GM20431 (cell line): ENCODE data around the gene GAD1.

Source experiments
- in situ Hi-C: fragments of 300-500 bp; cut with MseI, MboI; formaldehyde crosslinking; loops from one replicate; pipeline ENCODE4 v1.15.0; 2020; ENCODE audit warnings: low sequenced_read_pairs; ENCODE audit not compliant: unreplicated experiment

GAD1 gene

DNA sequence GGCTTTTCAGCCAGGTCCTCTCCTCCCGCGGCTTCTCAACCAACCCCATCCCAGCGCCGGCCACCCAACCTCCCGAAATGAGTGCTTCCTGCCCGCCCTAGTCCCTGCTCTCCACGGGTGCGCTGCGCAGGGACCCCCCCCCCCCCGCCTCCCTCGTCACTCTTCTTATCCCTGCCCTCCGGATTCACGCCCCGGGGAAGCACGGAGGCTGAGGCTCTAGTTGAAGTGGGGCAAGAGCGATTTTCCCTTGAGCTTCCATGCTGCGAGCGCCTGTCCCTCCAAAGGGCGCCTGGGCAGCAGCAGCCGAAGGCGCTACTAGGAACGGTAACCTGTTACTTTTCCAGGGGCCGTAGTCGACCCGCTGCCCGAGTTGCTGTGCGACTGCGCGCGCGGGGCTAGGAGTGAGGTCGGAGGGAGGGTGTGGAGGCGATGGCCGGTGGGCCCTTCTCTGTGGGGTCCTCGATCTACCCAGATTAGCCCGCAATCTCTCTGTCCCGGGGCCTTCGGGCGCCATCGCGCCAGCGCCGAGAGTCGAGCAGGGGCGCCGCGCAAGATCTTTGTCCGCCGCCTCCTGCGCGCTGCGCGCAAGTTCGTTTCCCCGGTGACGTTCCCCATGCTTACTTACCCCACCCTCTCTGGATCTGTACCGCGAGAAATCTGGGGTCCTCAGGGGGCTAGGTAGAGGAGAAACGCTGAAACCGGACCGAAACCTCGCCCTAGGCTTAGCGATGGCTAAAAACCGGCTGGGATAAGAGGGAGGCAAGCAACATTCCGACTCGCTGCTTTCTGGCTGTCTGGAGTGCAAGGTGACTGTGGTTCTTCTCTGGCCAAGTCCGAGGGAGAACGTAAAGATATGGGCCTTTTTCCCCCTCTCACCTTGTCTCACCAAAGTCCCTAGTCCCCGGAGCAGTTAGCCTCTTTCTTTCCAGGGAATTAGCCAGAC is 677 bp downstream of the GAD1 start:
- in situ Hi-C loops = loop anchor here (10.0 to 25.0 kb wide), 2 partner anchors 443 to 580 kb away; no protein-coding TSS in a partner anchor

GRCh38 chr2:170818036-170818751 is 1.5 kb downstream of the GAD1 start:
- in situ Hi-C loops = loop anchor here (10.0 to 25.0 kb wide), 2 partner anchors 443 to 581 kb away; no protein-coding TSS in a partner anchor

- in situ Hi-C loops = loop anchor here (10.0 to 25.0 kb wide), 2 partner anchors 444 to 582 kb away; no protein-coding TSS in a partner anchor
These were observed 2.2 kb downstream of the GAD1 start for GRCh38 chr2:170818752-170819470.

DNA sequence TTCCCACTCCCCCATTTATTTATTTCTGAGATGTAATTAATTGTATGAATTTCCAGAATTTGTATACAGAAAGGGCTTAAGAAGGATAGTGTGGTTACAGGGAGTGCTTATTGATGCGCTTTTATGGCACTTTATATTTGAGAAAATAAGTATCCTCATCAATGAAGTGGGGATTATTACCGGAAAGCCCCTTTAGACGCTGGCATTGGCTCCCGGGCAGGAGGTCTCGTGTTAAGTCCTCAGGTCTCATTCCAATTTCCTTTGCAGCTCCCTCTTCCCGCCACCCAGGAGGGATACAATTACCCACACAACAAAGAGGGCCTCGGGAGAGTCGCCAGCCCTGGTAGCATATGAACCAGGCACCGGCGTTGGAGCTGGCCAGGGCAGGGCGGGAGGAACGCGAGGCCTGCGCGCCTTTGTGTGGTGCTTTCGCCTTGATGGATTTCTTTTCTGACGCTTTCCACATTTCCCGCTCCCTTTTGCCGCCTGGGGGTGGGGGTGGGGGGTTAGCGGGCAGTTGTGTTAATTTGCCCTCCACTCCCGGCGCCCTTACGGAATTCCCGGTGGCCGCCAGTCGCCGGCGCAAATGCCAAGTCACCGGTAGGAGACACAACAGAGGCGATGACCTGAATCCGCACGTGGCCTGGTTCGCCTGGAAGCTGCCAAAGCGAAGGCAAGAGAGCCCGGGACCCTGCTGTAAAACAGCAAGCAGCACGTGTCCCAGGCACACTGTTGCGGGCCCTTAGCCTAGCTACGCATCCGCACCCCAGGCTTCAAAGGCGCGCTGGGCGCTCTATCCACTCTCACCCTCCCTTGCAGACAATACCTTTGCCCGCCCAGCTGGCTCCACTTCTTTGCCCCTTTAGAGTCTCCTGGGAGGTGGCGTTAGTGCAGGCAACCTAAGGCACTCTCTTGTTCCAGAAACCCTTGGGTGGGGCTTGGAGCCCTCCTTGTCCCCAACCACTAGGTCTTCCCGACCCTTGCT is 3.3 kb downstream of the GAD1 start:
- in situ Hi-C loops = loop anchor here (10.0 to 25.0 kb wide), 2 partner anchors 445 to 583 kb away; no protein-coding TSS in a partner anchor

- in situ Hi-C loops = loop anchor here (25.0 kb wide), 1 partner anchor 584 kb away; no protein-coding TSS in a partner anchor
These were observed 4.3 kb downstream of the GAD1 start for GRCh38 chr2:170820757-170821530.

- in situ Hi-C loops = loop anchor here (25.0 kb wide), 1 partner anchor 584 kb away; no protein-coding TSS in a partner anchor
These were observed 5.0 kb downstream of the GAD1 start for GRCh38 chr2:170821531-170822289.

GRCh38 chr2:170822290-170823087 is 5.8 kb downstream of the GAD1 start:
- in situ Hi-C loops = loop anchor here (25.0 kb wide), 1 partner anchor 585 kb away; no protein-coding TSS in a partner anchor

GRCh38 chr2:170823088-170823897 is 6.6 kb downstream of the GAD1 start:
- in situ Hi-C loops = loop anchor here (25.0 kb wide), 1 partner anchor 586 kb away; no protein-coding TSS in a partner anchor

- in situ Hi-C loops = loop anchor here (25.0 kb wide), 1 partner anchor 587 kb away; no protein-coding TSS in a partner anchor
These were observed 7.2 kb downstream of the GAD1 start for GRCh38 chr2:170823898-170824215.

DNA sequence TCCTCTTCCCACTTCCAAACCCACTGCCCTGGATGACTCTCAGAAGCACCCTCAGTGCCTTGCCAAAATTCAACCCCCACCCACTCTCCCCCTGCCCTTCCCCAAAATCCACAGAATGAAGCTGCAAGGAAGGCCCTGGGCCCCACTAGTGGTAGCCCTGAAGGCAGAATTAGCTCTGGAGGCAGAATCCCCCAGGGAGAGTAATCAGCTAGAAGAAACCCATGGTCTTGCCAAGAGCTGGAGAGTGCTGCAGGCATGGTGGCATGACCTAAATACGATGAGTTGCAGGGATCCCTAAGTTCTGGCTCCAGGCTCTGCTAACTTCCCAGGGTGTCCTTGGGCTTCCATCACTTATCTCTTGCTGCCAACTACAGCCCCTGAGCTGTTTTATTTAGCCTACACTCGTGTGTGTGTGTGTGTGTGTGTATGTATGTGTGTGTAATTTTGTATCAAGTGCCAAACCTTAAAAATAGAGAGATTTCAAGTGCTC is 7.9 kb downstream of the GAD1 start:
- in situ Hi-C loops = loop anchor here (25.0 kb wide), 1 partner anchor 587 kb away; no protein-coding TSS in a partner anchor

GRCh38 chr2:170827841-170828532 is 11.3 kb downstream of the GAD1 start:
- in situ Hi-C loops = no loop called here

- in situ Hi-C loops = no loop called here
These were observed 11.8 kb downstream of the GAD1 start for GRCh38 chr2:170828533-170828916.

- in situ Hi-C loops = no loop called here
These were observed 12.3 kb downstream of the GAD1 start for GRCh38 chr2:170829036-170829435.

DNA sequence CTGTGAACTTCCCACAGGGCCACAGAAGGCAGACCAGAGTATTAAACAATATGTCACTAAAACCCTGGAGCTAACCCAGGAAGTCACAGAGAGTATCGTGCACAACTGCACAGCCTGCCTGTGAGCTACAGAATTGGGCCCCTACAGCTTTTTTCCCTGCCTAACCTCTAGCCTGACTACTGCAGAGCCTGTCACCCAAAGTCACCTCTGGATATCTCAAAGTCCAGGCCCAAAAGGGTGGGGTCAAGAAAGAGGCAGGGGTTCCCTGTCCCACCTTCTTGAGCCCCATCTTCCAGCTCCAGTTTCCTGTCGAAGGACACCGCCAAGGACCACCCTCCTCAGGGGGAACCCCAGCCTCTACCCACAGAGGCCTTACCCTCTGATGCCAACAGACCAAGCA is 13.5 kb downstream of the GAD1 start:
- in situ Hi-C loops = no loop called here

DNA sequence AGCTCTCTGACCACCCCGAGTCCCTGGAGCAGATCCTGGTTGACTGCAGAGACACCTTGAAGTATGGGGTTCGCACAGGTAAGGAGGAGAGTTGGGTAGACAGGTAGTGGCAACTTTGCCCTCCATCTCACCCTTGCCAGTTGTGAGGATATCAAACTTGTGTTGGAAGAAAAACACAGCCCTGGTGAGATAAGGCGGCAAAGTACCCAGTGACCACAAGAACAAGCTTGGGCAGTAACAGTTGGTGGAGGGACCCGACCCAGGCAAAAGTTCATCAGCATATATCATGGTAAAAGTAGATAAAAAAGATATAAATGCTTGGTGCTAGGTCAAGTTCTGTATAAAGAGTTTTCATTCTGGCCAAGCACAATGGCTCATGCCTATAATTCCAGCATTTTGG is 14.4 kb downstream of the GAD1 start:
- in situ Hi-C loops = no loop called here
